Activated T-helper 1 cell treated with anti-CD3 and anti-CD28 coated beads, Interleukin-2, amount 50 U/mL, for 16 hours (primary cell): ENCODE results near the gene RAC2.

Experiments used
- DNase-seq, 2 donors: peaks; one replicate each; pipeline ENCODE4 v3.0.0-alpha.2; 2020; ENCODE audit warnings: low read depth in 1 of 2, low spot score in 1 of 2

Gene RAC2

GRCh38 chr22:37222440-37222971 is 21.6 kb downstream of the RAC2 start:
- DNase-seq = no peak

- no peak for DNase-seq
These were observed 22.4 kb downstream of the RAC2 start for GRCh38 chr22:37221424-37222333.

- DNase-seq = no peak
These were observed 23.5 kb downstream of the RAC2 start for GRCh38 chr22:37220543-37220981.

GRCh38 chr22:37219533-37219932 is 24.5 kb downstream of the RAC2 start:
- no peak for DNase-seq

- peak; percentile 26 to 63 for DNase-seq
These were observed 25.2 kb downstream of the RAC2 start for GRCh38 chr22:37218771-37219411.

- DNase-seq = no peak
These were observed 25.7 kb downstream of the RAC2 start for GRCh38 chr22:37218399-37218770.

GRCh38 chr22:37215890-37216289 is 28.2 kb downstream of the RAC2 start:
- DNase-seq = no peak

GRCh38 chr22:37214731-37215030 is 29.4 kb downstream of the RAC2 start:
- DNase-seq = no peak

- DNase-seq = no peak
These were observed 29.9 kb downstream of the RAC2 start for GRCh38 chr22:37213941-37214730.

GRCh38 chr22:37213218-37213855 is 30.7 kb downstream of the RAC2 start:
- no peak for DNase-seq

GRCh38 chr22:37212174-37212906 is 31.7 kb downstream of the RAC2 start, which contains the start of gene SSTR3:
Gene SSTR3, minus strand, starts transcription at chr22:37212477. Its CDS starts 4,674 bp downstream, at chr22:37207803.
- no peak for DNase-seq

GRCh38 chr22:37211866-37212173 is 32.2 kb downstream of the RAC2 start:
- no peak for DNase-seq

GRCh38 chr22:37211075-37211865 is 32.8 kb downstream of the RAC2 start:
- DNase-seq = no peak

- no peak for DNase-seq
These were observed 33.8 kb downstream of the RAC2 start for GRCh38 chr22:37210041-37210803.

- no peak for DNase-seq
These were observed 34.8 kb downstream of the RAC2 start for GRCh38 chr22:37209140-37209845.

- DNase-seq = no peak
These were observed 35.5 kb downstream of the RAC2 start for GRCh38 chr22:37208401-37209139.

GRCh38 chr22:37207981-37208380 is 36.1 kb downstream of the RAC2 start:
- DNase-seq = no peak
